Cardiac muscle cell (in vitro differentiated cells and primary cell): ENCODE results near the gene ITGBL1. TPM values are rescaled to one million over a fixed set of nuclear protein-coding genes. Genes with fewer than 3 reads are reported as not detected.

Source experiments
- DNase-seq, 2 donors: peaks; one replicate each; pipeline versions ENCODE4 v3.0.0 to v3.0.0-alpha.2; 2010 to 2017; ENCODE audit warnings: low read depth in 1 of 2, low spot score in 1 of 2
- H3K27ac ChIP-seq: fragments of 200-600 bp; sonication (generic); 2 replicates; pipeline ENCODE4 v1.5.1; 2016
- H3K27me3 ChIP-seq: fragments of 200-600 bp; sonication (generic); 2 replicates; pipeline ENCODE4 v1.6.0; 2016; ENCODE audit warnings: control low read depth
- H3K36me3 ChIP-seq: fragments of 200-600 bp; sonication (generic); 2 replicates; pipeline ENCODE4 v1.5.1; 2016; ENCODE audit warnings: control low read depth
- H3K4me1 ChIP-seq: fragments of 200-600 bp; sonication (generic); 2 replicates; pipeline ENCODE4 v1.8.1; 2017; ENCODE audit warnings: low read depth, mild to moderate bottlenecking, mixed run types
- H3K4me3 ChIP-seq: fragments of 200-600 bp; sonication (generic); 2 replicates; pipeline ENCODE4 v1.5.1; 2016; ENCODE audit warnings: mild to moderate bottlenecking
- H3K9me3 ChIP-seq: fragments of 200-600 bp; sonication (generic); 2 replicates; pipeline ENCODE4 v1.5.1; 2017; ENCODE audit warnings: low read depth, mild to moderate bottlenecking, control low read depth
- CTCF ChIP-seq: IDR thresholded peaks from 2 replicates; pipeline ENCODE4 v1.5.1; 2012; ENCODE audit warnings: low read depth, mild to moderate bottlenecking, low read length
- polyA plus RNA-seq: library from polyadenylated mRNA; unstranded; fragments of >200 nt; fragmentation: Nextera tagmentation; extraction: Ambion mirVana; gene quantifications from 2 replicates; pipeline ENCODE4 v1.2.1, GENCODE V29; 2016
- total RNA-seq: library from RNA; depleted of rRNA; stranded (reverse); fragments of >200 nt; gene quantifications from 2 replicates; pipeline ENCODE4 v1.2.3, GENCODE V29; 2016

The ITGBL1 gene
- total and polyA plus RNA-seq, 2 experiments from 2014 or later, result not detected

GRCh38 chr13:101576977-101577376 lies 124.5 kb downstream of the ITGBL1 start:
- no peaks in the 10 kb centered on the region for H3K36me3 ChIP-seq
- H3K27me3 ChIP-seq, result no peaks in the 10 kb centered on the region
- no peak overlapping the region for H3K27ac ChIP-seq
- H3K9me3 ChIP-seq, result no peaks in the 10 kb centered on the region
- no peaks in the 10 kb centered on the region for H3K4me1 ChIP-seq
- no peak overlapping the region for H3K4me3 ChIP-seq
- no peak for DNase-seq
- TF ChIP-seq CTCF, result no peak

GRCh38 chr13:101579281-101579802 lies 126.9 kb downstream of the ITGBL1 start:
- no peak for TF ChIP-seq CTCF
- Histone ChIP-seq H3K4me3 (no peak overlapping the region), H3K36me3 (no peaks in the 10 kb centered on the region), H3K27ac (no peak overlapping the region), H3K4me1 (no peaks in the 10 kb centered on the region), H3K9me3 (no peaks in the 10 kb centered on the region), H3K27me3 (no peaks in the 10 kb centered on the region)
- DNase-seq, result peak; percentile 18 to 25

- Histone ChIP-seq H3K4me3 (no peak overlapping the region), H3K36me3 (no peaks in the 10 kb centered on the region), H3K27ac (no peak overlapping the region), H3K4me1 (no peaks in the 10 kb centered on the region), H3K9me3 (no peaks in the 10 kb centered on the region), H3K27me3 (no peaks in the 10 kb centered on the region)
- TF ChIP-seq CTCF, result no peak
- no peak for DNase-seq
Measured at GRCh38 chr13:101584331-101584730, 131.9 kb downstream of the ITGBL1 start.

- TF ChIP-seq CTCF, result no peak
- Histone ChIP-seq H3K27me3 (no peaks in the 10 kb centered on the region), H3K4me1 (no peaks in the 10 kb centered on the region), H3K9me3 (no peaks in the 10 kb centered on the region), H3K27ac (no peak overlapping the region), H3K4me3 (no peak overlapping the region), H3K36me3 (no peaks in the 10 kb centered on the region)
- no peak for DNase-seq
Measured at GRCh38 chr13:101590479-101590878, 138.0 kb downstream of the ITGBL1 start.

GRCh38 chr13:101594936-101595335 lies 142.5 kb downstream of the ITGBL1 start:
- Histone ChIP-seq H3K9me3 (no peaks in the 10 kb centered on the region), H3K27ac (no peak overlapping the region), H3K27me3 (no peaks in the 10 kb centered on the region), H3K4me3 (no peak overlapping the region), H3K4me1 (no peaks in the 10 kb centered on the region), H3K36me3 (no peaks in the 10 kb centered on the region)
- no peak for DNase-seq
- TF ChIP-seq CTCF, result no peak

GRCh38 chr13:101596803-101597202 lies 144.3 kb downstream of the ITGBL1 start:
- no peak for TF ChIP-seq CTCF
- Histone ChIP-seq H3K4me3 (no peak overlapping the region), H3K4me1 (no peaks in the 10 kb centered on the region), H3K27me3 (no peaks in the 10 kb centered on the region), H3K9me3 (no peaks in the 10 kb centered on the region), H3K27ac (no peak overlapping the region), H3K36me3 (no peaks in the 10 kb centered on the region)
- no peak for DNase-seq
